IMR-90 (cell line): ENCODE data around the gene C2orf68. TPM values are rescaled to one million over a fixed set of nuclear protein-coding genes. Genes with fewer than 3 reads are reported as not detected.
"Not testable (repeated sequence)": the region's sequence is repeated elsewhere in the genome, so short reads cannot be mapped to it uniquely, and the experiment has no call there.

ENCODE experiments used
- ATAC-seq: fragments of 200-7000 bp; cut with Tn5 transposase; 2 replicates; pipeline ENCODE4 v1.9.1; 2020; ENCODE audit warnings: low read depth, mild to moderate bottlenecking, moderate library complexity
- BruUV-seq: library from RNA; stranded (reverse); fragments of 400-500 nt; replicated peaks from 2 replicates; lab custom pipeline; 2021; lab: Mats Ljungman, UMichigan
- CTCF ChIA-PET: fragments of 300-600 bp; formaldehyde crosslinking; extraction: SDS; loops from one replicate; lab custom pipeline; 2021; ENCODE audit warnings: antibody characterized with exemption; lab: Yijun Ruan, JAX
- POLR2A ChIA-PET: fragments of 300-600 bp; sonication (Branson Sonifier 250); formaldehyde crosslinking; loops from one replicate; lab custom pipeline; 2022; ENCODE audit warnings: antibody characterized with exemption; ENCODE audit not compliant: unreplicated experiment; lab: Charles Lee
- DNase-seq: peaks from one replicate; pipeline ENCODE4 v3.0.0; 2013
- H2AFZ ChIP-seq: replicated peaks from 2 replicates; pipeline ENCODE3; 2013; ENCODE audit warnings: low read length, mild to moderate bottlenecking; ENCODE audit not compliant: poor library complexity
- H2AK5ac ChIP-seq: 2 replicates; pipeline ENCODE4 v1.6.1; 2013; ENCODE audit warnings: low read depth, low read length, inconsistent platforms
- H2AK9ac ChIP-seq: replicated peaks from 2 replicates; pipeline ENCODE3; 2013; ENCODE audit warnings: mild to moderate bottlenecking, low read depth, low read length, moderate library complexity; ENCODE audit not compliant: poor library complexity
- H2BK120ac ChIP-seq: 2 replicates; pipeline ENCODE4 v1.6.1; 2013; ENCODE audit warnings: low read depth, low read length, inconsistent platforms
- H2BK15ac ChIP-seq: 3 replicates; pipeline ENCODE4 v1.6.1; 2013; ENCODE audit warnings: low read depth, low read length, inconsistent platforms
- H2BK20ac ChIP-seq: 2 replicates; pipeline ENCODE4 v1.6.1; 2013; ENCODE audit warnings: low read depth, mild to moderate bottlenecking, inconsistent platforms, low read length, moderate library complexity
- H2BK5ac ChIP-seq: 2 replicates; pipeline ENCODE4 v1.6.1; 2013; ENCODE audit warnings: mild to moderate bottlenecking, low read depth, low read length, inconsistent platforms; ENCODE audit not compliant: poor library complexity, severe bottlenecking
- H3K14ac ChIP-seq: replicated peaks from 2 replicates; pipeline ENCODE4 v1.6.1; 2013; ENCODE audit warnings: low read depth, low read length, inconsistent platforms
- H3K18ac ChIP-seq: 2 replicates; pipeline ENCODE4 v1.6.1; 2013; ENCODE audit warnings: low read depth, low read length, control low read depth
- H3K23ac ChIP-seq: 2 replicates; pipeline ENCODE4 v1.6.1; 2013; ENCODE audit warnings: low read depth, low read length, inconsistent platforms
- H3K27ac ChIP-seq: 2 replicates; pipeline ENCODE4 v1.5.1; 2013; ENCODE audit warnings: mild to moderate bottlenecking, control low read depth, low read length; ENCODE audit not compliant: insufficient read depth
- H3K27me3 ChIP-seq: 2 replicates; pipeline ENCODE4 v1.6.1; 2013; ENCODE audit warnings: low read length; ENCODE audit not compliant: control insufficient read depth, insufficient read depth
- H3K36me3 ChIP-seq: 2 replicates; pipeline ENCODE4 v1.6.1; 2013; ENCODE audit warnings: low read length, mixed read lengths; ENCODE audit not compliant: control insufficient read depth, insufficient read depth
- H3K4ac ChIP-seq: 2 replicates; pipeline ENCODE4 v1.6.1; 2013; ENCODE audit warnings: low read depth, low read length, inconsistent platforms
- H3K4me1 ChIP-seq: 2 replicates; pipeline ENCODE4 v1.6.1; 2013; ENCODE audit warnings: low read length, mixed read lengths; ENCODE audit not compliant: control insufficient read depth, insufficient read depth
- H3K4me2 ChIP-seq: 2 replicates; pipeline ENCODE4 v1.6.1; 2013; ENCODE audit warnings: low read depth, mild to moderate bottlenecking, control low read depth, low read length, moderate library complexity
- H3K4me3 ChIP-seq: 2 replicates; pipeline ENCODE4 v1.5.1; 2013; ENCODE audit warnings: low read depth, mild to moderate bottlenecking, control low read depth, low read length, moderate library complexity; ENCODE audit not compliant: insufficient read depth
- H3K56ac ChIP-seq: 2 replicates; pipeline ENCODE4 v1.6.1; 2013; ENCODE audit warnings: low read length, inconsistent platforms; ENCODE audit not compliant: insufficient read depth; ENCODE audit errors: extremely low read depth
- H3K79me1 ChIP-seq, 2 experiments: 2 replicates each; pipeline ENCODE4 v1.6.1; 2013; ENCODE audit warnings: low read length in 2 of 2, inconsistent platforms in 1 of 2, low read depth in 1 of 2
- H3K9ac ChIP-seq: 2 replicates; pipeline ENCODE4 v1.6.1; 2013; ENCODE audit warnings: low read depth, low read length, control low read depth
- H3K9me1 ChIP-seq: 2 replicates; pipeline ENCODE4 v1.6.1; 2013; ENCODE audit warnings: low read length, inconsistent platforms; ENCODE audit not compliant: insufficient read depth
- H3K9me3 ChIP-seq: 2 replicates; pipeline ENCODE4 v1.6.1; 2013; ENCODE audit warnings: low read length; ENCODE audit not compliant: control insufficient read depth, insufficient read depth
- H4K20me1 ChIP-seq: 2 replicates; pipeline ENCODE4 v1.6.1; 2013; ENCODE audit warnings: low read length, inconsistent platforms; ENCODE audit not compliant: insufficient read depth
- H4K5ac ChIP-seq: 2 replicates; pipeline ENCODE4 v1.6.1; 2013; ENCODE audit warnings: mild to moderate bottlenecking, low read depth, low read length, control low read depth
- H4K8ac ChIP-seq, 2 experiments: 2 replicates each; pipeline ENCODE4 v1.6.1; 2013; ENCODE audit warnings: low read depth in 2 of 2, low read length in 2 of 2, control low read depth in 1 of 2, inconsistent platforms in 1 of 2
- H4K91ac ChIP-seq: 2 replicates; pipeline ENCODE4 v1.6.1; 2013; ENCODE audit warnings: low read depth, low read length, inconsistent platforms; ENCODE audit not compliant: insufficient read depth
- CEBPB ChIP-seq: IDR thresholded peaks from 2 replicates; pipeline ENCODE4 v1.6.1; 2012; ENCODE audit warnings: low read depth, low read length, improper control_type of control experiment
- MAZ ChIP-seq: IDR thresholded peaks from 2 replicates; pipeline ENCODE4 v1.6.1; 2012; ENCODE audit warnings: low read depth, mild to moderate bottlenecking, low read length, improper control_type of control experiment, moderate library complexity, borderline replicate concordance
- WGBS, 2 experiments: methylation state at CpG; one replicate each; pipeline versions ENCODE4 v1.1.5 to v1.1.7; 2013; ENCODE audit warnings: missing lambda C conversion rate in 2 of 2; ENCODE audit not compliant: insufficient read length in 1 of 2; ENCODE audit errors: extremely low coverage in 2 of 2; 5-methylcytosine and 5-hydroxymethylcytosine counted together
- dilution Hi-C: fragments of 300-500 bp; cut with HindIII; formaldehyde crosslinking; loops from one replicate; pipeline ENCODE4 v1.14.3; 2018; ENCODE audit warnings: low sequenced_read_pairs; ENCODE audit not compliant: unreplicated experiment
- in situ Hi-C: fragments of 300-500 bp; cut with MboI; formaldehyde crosslinking; loops from 3 replicates; pipeline ENCODE4 v1.14.3; 2019; ENCODE audit warnings: low sequenced_read_pairs, inconsistent platforms, mixed read lengths
- intact Hi-C: fragments of 100-400 bp; cut with micrococcal nuclease; formaldehyde crosslinking; loops from 2 replicates; pipeline ENCODE4 v1.10.0; 2022
- polyA plus RNA-seq, 3 experiments: library from polyadenylated mRNA; depleted of rRNA; stranded (reverse); fragments of >200 nt; gene quantifications; 2 replicates each; pipeline ENCODE4 v1.2.3, GENCODE V29; 2012; ENCODE audit warnings: low replicate concordance in 1 of 3
- total RNA-seq: library from RNA; depleted of rRNA; stranded (reverse); fragments of >200 nt; gene quantifications from 2 replicates; pipeline ENCODE4 v1.2.3, GENCODE V29; 2012

C2orf68 gene
- total and polyA plus RNA-seq, 2 of the 4 experiments (the other 2 are of a cell fraction), result 6.8 to 10.1 TPM

- H2AK5ac ChIP-seq, result peak overlapping the region; percentile 57
- POLR2A ChIA-PET, result interaction anchor here (0.6 to 2.3 kb wide), 2 partner anchors 9 to 38 kb away, joined by 3 to 14 read pairs; partner anchors contain the start of gene RNF181
- in situ Hi-C loops, result no loop called here
- H2BK15ac ChIP-seq, result peak overlapping the region; percentile 17; the same call in 1 of the 3 replicates
- peaks cover 11% of the 10 kb centered on the region; the same call in 1 of the 2 replicates for H4K20me1 ChIP-seq
- peak overlapping the region; percentile 56; the same call in 1 of the 2 replicates for H3K23ac ChIP-seq
- WGBS, 2 experiments, result 100% methylated on average over 1 of the region's 6 CpGs; no CpG with 5 or more reads in 1 of the 2 experiments
- H2BK5ac ChIP-seq, result peak overlapping the region; percentile 77
- H3K9me3 ChIP-seq, result no peaks in the 10 kb centered on the region
- peak overlapping the region; percentile 38; the same call in 1 of the 2 replicates for H3K4me2 ChIP-seq
- H4K91ac ChIP-seq, result no peak overlapping the region
- no peak overlapping the region for H3K4me3 ChIP-seq
- H2BK20ac ChIP-seq, result peak overlapping the region; percentile 22; the same call in 1 of the 2 replicates
- DNase-seq (no peak), ATAC-seq (no peak)
- no TSS peak for BruUV-seq
- H3K9me1 ChIP-seq, result peaks cover 33% of the 10 kb centered on the region
- no peak overlapping the region for H4K5ac ChIP-seq
- intact Hi-C loops, result loop anchor here (5.0 kb wide), 1 partner anchor 42 kb away; the partner anchor contains the start of gene GGCX
- H3K36me3 ChIP-seq, result peaks cover 21% of the 10 kb centered on the region
- no peak overlapping the region for H3K18ac ChIP-seq
- no peak overlapping the region for H2AK9ac ChIP-seq
- H3K4ac ChIP-seq, result peak overlapping the region; percentile 62; the same call in 1 of the 2 replicates
- peaks cover 29 to 76% of the 10 kb centered on the region in 2 experiments for H3K79me1 ChIP-seq
- peaks cover 25% of the 10 kb centered on the region for H3K4me1 ChIP-seq
- H3K56ac ChIP-seq, result no peak overlapping the region; the same call in 1 of the 2 replicates
- TF ChIP-seq MAZ, result no peak
- peak; percentile 64; the same call in 1 of the 2 replicates for TF ChIP-seq CEBPB
- H3K27ac ChIP-seq, result peak overlapping the region; percentile 18; the same call in 1 of the 2 replicates
- 0 out of 2 replicates have a peak overlapping the region, but pooled peaks have one; percentile 8 for H3K14ac ChIP-seq
- no peak overlapping the region; a peak in 1 of 4 replicates for H4K8ac ChIP-seq
- H3K9ac ChIP-seq, result no peak overlapping the region; the same call in 1 of the 2 replicates
- no peaks in the 10 kb centered on the region for H3K27me3 ChIP-seq
- no peak overlapping the region for H2BK120ac ChIP-seq
- H2AFZ ChIP-seq, result no peak overlapping the region
- CTCF ChIA-PET, result interaction anchor here (0.9 kb wide), 1 partner anchor 103 kb away, joined by 3 read pairs; no protein-coding TSS in a partner anchor
- dilution Hi-C loops, result no loop called here
Measured at GRCh38 chr2:85604568-85605339, 7.1 kb downstream of the C2orf68 start.

DNA sequence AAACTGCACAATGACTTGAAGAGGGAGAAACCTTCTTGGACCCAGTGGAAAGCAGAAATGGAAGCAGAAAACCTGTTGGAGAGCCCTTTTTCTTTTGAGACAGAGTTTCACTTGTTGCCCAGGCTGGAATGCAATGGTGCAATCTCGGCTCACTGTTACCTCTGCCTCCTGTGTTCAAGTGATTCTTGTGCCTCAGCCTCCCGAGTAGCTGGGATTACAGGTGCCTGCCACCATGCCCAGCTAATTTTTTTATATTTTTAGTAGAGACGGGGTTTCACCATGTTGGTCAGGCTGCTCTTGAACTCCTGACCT is 7.8 kb downstream of the C2orf68 start:
- H3K27ac ChIP-seq, H3K18ac ChIP-seq, H3K4ac ChIP-seq, H3K9me3 ChIP-seq, H3K56ac ChIP-seq, H3K23ac ChIP-seq, H4K5ac ChIP-seq, ATAC-seq, H3K4me3 ChIP-seq, H2AFZ ChIP-seq, H4K91ac ChIP-seq, H2BK20ac ChIP-seq, H3K27me3 ChIP-seq, H2BK5ac ChIP-seq, DNase-seq, H2BK120ac ChIP-seq, BruUV-seq, H4K8ac ChIP-seq, dilution Hi-C loops, H3K14ac ChIP-seq, H2AK9ac ChIP-seq, in situ Hi-C loops, H3K9ac ChIP-seq, H2BK15ac ChIP-seq: not testable (repeated sequence)
- peaks cover 27 to 73% of the 10 kb centered on the region in 2 experiments for H3K79me1 ChIP-seq
- peaks cover 33% of the 10 kb centered on the region for H3K9me1 ChIP-seq
- CTCF ChIA-PET, result interaction anchor here (0.9 kb wide), 1 partner anchor 103 kb away, joined by 3 read pairs; no protein-coding TSS in a partner anchor
- 67% methylated on average over 1 of the region's 3 CpGs; no CpG with 5 or more reads in 1 of the 2 experiments for WGBS, 2 experiments
- POLR2A ChIA-PET, result interaction anchor here (2.3 kb wide), 1 partner anchor 9 kb away, joined by 14 read pairs; the partner anchor contains the start of gene RNF181
- intact Hi-C loops, result loop anchor here (5.0 kb wide), 1 partner anchor 42 kb away; the partner anchor contains the start of gene GGCX
- peaks cover 23% of the 10 kb centered on the region for H3K36me3 ChIP-seq
- H4K20me1 ChIP-seq, result peaks cover 11% of the 10 kb centered on the region; the same call in 1 of the 2 replicates
- H3K4me1 ChIP-seq, result peaks cover 25% of the 10 kb centered on the region
- H2AK5ac ChIP-seq, result peak overlapping the region; percentile 6; the same call in 1 of the 2 replicates
- H3K4me2 ChIP-seq, result peak overlapping the region; percentile 15
